ENCODE results near the gene RFTN1.

- TF ChIP-seq CTCF (IDR thresholded peaks at IDR 0.05): no peak
- no peak for TF ChIP-seq POLR2A (IDR thresholded peaks at IDR 0.05)
These were observed 80.8 kb downstream of the RFTN1 start for GRCh38 chr3:16432714-16433113.

Measured in heart left ventricle (tissue), 13 donors.